Prostate gland (tissue), 2 donors: Measurements from ENCODE around the gene NOSIP.

Source experiments
- CTCF ChIP-seq, 4 experiments: fragments of 200-600 bp in 2 of 4; fragments of 450-650 bp in 2 of 4; sonication (generic) in 2 of 4; IDR thresholded peaks; 1 replicate in 3 of 4; 2 replicates in 1 of 4; pipeline ENCODE4 v1.5.1; 2016 to 2019; ENCODE audit warnings: antibody characterized with exemption in 4 of 4, mild to moderate bottlenecking in 2 of 4, moderate library complexity in 2 of 4
- POLR2AphosphoS5 ChIP-seq: sonication (generic); formaldehyde crosslinking; IDR thresholded peaks from one replicate; pipeline ENCODE4 v1.6.1; 2017; ENCODE audit warnings: antibody characterized with exemption

GRCh38 chr19:49579193-49579592 lies 1.2 kb downstream of the NOSIP start:
- TF ChIP-seq CTCF (IDR thresholded peaks at IDR 0.05) (no peak), POLR2AphosphoS5 (no peak)
